Measurements from ENCODE around the gene BRPF1.

GRCh38 chr3:9761919-9762318 lies 30.4 kb downstream of the BRPF1 start:
- TF ChIP-seq CTCF (IDR thresholded peaks at IDR 0.05) (no peak), POLR2AphosphoS5 (IDR thresholded peaks at IDR 0.05) (no peak), POLR2A (IDR thresholded peaks at IDR 0.05) (no peak)
